Measurements from ENCODE around the gene PPOX. TPM values are rescaled to one million over a fixed set of nuclear protein-coding genes. Genes with fewer than 3 reads are reported as not detected.

Gene PPOX
- total RNA-seq, 2 donors from 2014 or later, result 46.4 to 47.2 TPM

- Mint-ChIP-seq H3K9me3 (no peaks in the 10 kb centered on the region), H3K4me1 (peaks cover 60% of the 10 kb centered on the region), H3K27ac (no peak overlapping the region), H3K27me3 (ENCODE audit: insufficient read depth) (no peaks in the 10 kb centered on the region), H3K36me3 (ENCODE audit: low read depth) (peaks cover 20% of the 10 kb centered on the region), H3K4me3 (no peak overlapping the region)
- H3K9ac ChIP-seq (ENCODE audit: extremely low read depth, low read length, poor library complexity, severe bottlenecking), result no peak overlapping the region
- no peak for DNase-seq
- 94 to 95% methylated on average over 4 to 5 of the region's 5 CpGs for WGBS, 2 experiments (ENCODE audit: insufficient coverage in 1 of 2, insufficient read length in 1 of 2)
- no peaks in the 10 kb centered on the region for H3K27me3 ChIP-seq (ENCODE audit: control insufficient read depth, insufficient read depth, low read length, poor library complexity, severe bottlenecking)
- H3K4me1 ChIP-seq (ENCODE audit: control insufficient read depth, insufficient read depth, low read length), result peaks cover 8% of the 10 kb centered on the region
- no peak for TF ChIP-seq CTCF (conservative IDR thresholded peaks at IDR 0.05)
- peaks cover 7% of the 10 kb centered on the region for H3K36me3 ChIP-seq (ENCODE audit: control insufficient read depth, insufficient read depth, low read length)
- H3K9me3 ChIP-seq (ENCODE audit: control insufficient read depth, low read length), result no peaks in the 10 kb centered on the region
- no peak overlapping the region for H3K4me3 ChIP-seq (ENCODE audit: low read length)
- H3K27ac ChIP-seq (ENCODE audit: low read depth, low read length), result no peak overlapping the region
Measured at GRCh38 chr1:161219078-161219892, 53.1 kb downstream of the PPOX start.

- no peak overlapping the region for H3K27ac ChIP-seq (ENCODE audit: low read depth, low read length)
- Mint-ChIP-seq H3K36me3 (ENCODE audit: low read depth) (peaks cover 15% of the 10 kb centered on the region), H3K9me3 (no peaks in the 10 kb centered on the region), H3K4me1 (peaks cover 64% of the 10 kb centered on the region), H3K27ac (no peak overlapping the region), H3K4me3 (no peak overlapping the region), H3K27me3 (ENCODE audit: insufficient read depth) (no peaks in the 10 kb centered on the region)
- DNase-seq, result no peak
- H3K4me3 ChIP-seq (ENCODE audit: low read length), result no peak overlapping the region
- TF ChIP-seq CTCF (conservative IDR thresholded peaks at IDR 0.05), result no peak
- H3K9me3 ChIP-seq (ENCODE audit: control insufficient read depth, low read length), result no peaks in the 10 kb centered on the region
- peaks cover 8% of the 10 kb centered on the region for H3K4me1 ChIP-seq (ENCODE audit: control insufficient read depth, insufficient read depth, low read length)
- 95 to 98% methylated on average over 4 to 5 of the region's 5 CpGs for WGBS, 2 experiments (ENCODE audit: insufficient coverage in 1 of 2, insufficient read length in 1 of 2)
- no peak overlapping the region for H3K9ac ChIP-seq (ENCODE audit: extremely low read depth, low read length, poor library complexity, severe bottlenecking)
- H3K36me3 ChIP-seq (ENCODE audit: control insufficient read depth, insufficient read depth, low read length), result peaks cover 4% of the 10 kb centered on the region
- H3K27me3 ChIP-seq (ENCODE audit: control insufficient read depth, insufficient read depth, low read length, poor library complexity, severe bottlenecking), result no peaks in the 10 kb centered on the region
Measured at GRCh38 chr1:161220002-161220401, 53.8 kb downstream of the PPOX start.

Other genes starting within 250 kb of the PPOX start
- gene ITLN2, start 211.6 kb upstream of the PPOX start, total RNA-seq, result 10 to 100 TPM; 20.3 to 29.7 TPM
- gene F11R, start 145.3 kb upstream of the PPOX start, total RNA-seq, result 100 to 1,000 TPM; 190 to 226 TPM
- gene TSTD1, start 127.5 kb upstream of the PPOX start, total RNA-seq, result 10 to 100 TPM; 59.1 to 76.4 TPM
- gene USF1, start 120.4 kb upstream of the PPOX start, total RNA-seq, result 10 to 100 TPM; 55.5 to 57.3 TPM
- under 1 TPM; 0.07 to 0.13 TPM for gene ARHGAP30, start 96.5 kb upstream of the PPOX start, total RNA-seq
- not detected for gene NECTIN4, start 76.9 kb upstream of the PPOX start, total RNA-seq
- 10 to 100 TPM; 14.6 to 25.4 TPM for gene KLHDC9, start 68.1 kb upstream of the PPOX start, total RNA-seq
- gene PFDN2, start 48.4 kb upstream of the PPOX start, total RNA-seq, result 10 to 100 TPM; 62.9 to 95.7 TPM
- gene NIT1, start 48.3 kb upstream of the PPOX start, total RNA-seq, result 10 to 100 TPM; 51.0 to 65.1 TPM
- gene DEDD, start 33.8 kb upstream of the PPOX start, total RNA-seq, result 10 to 100 TPM; 34.2 to 39.8 TPM
- gene UFC1, start 12.4 kb upstream of the PPOX start, total RNA-seq, result 10 to 100 TPM; 89.5 to 97.1 TPM
- 10 to 100 TPM; 26.7 to 39.7 TPM for gene USP21, start 6.9 kb upstream of the PPOX start, total RNA-seq
- gene B4GALT3, start 11.1 kb downstream of the PPOX start, total RNA-seq, result 10 to 100 TPM; 30.4 to 37.9 TPM
- gene ADAMTS4, start 32.6 kb downstream of the PPOX start, total RNA-seq, result 1 to 10 TPM; 4.4 to 9.6 TPM
- 10 to 100 TPM; 83.5 to 100.0 TPM for gene NDUFS2, start 35.9 kb downstream of the PPOX start, total RNA-seq
- under 1 TPM; 0.68 to 0.69 TPM for gene FCER1G, start 48.9 kb downstream of the PPOX start, total RNA-seq
- gene APOA2, start 57.2 kb downstream of the PPOX start, total RNA-seq, result 100 to 1,000 TPM; 268 to 396 TPM
- gene TOMM40L, start 59.6 kb downstream of the PPOX start, total RNA-seq, result 10 to 100 TPM in 1 of 2 donors, 1 to 10 TPM in 1; 9.0 to 11.6 TPM
- gene NR1I3, start 71.8 kb downstream of the PPOX start, total RNA-seq, result not detected
- 10 to 100 TPM in 1 of 2 donors, 1 to 10 TPM in 1; 4.0 to 11.3 TPM for gene PCP4L1, start 92.3 kb downstream of the PPOX start, total RNA-seq
- 1 to 10 TPM; 1.7 to 3.3 TPM for gene MPZ, start 143.5 kb downstream of the PPOX start, total RNA-seq
- gene SDHC, start 148.0 kb downstream of the PPOX start, total RNA-seq, result 100 to 1,000 TPM; 270 to 296 TPM
- 1 to 10 TPM in 1 of 2 donors, under 1 TPM in 1; 0.86 to 1.2 TPM for gene CFAP126, start 201.4 kb downstream of the PPOX start, total RNA-seq

Data from endodermal cell (in vitro differentiated cells).